CD4-positive, alpha-beta T cell treated with Interleukin-17A for 4 hours (primary cell): ENCODE results near the gene EPB41.
"Not testable (repeated sequence)": the region's sequence is repeated elsewhere in the genome, so short reads cannot be mapped to it uniquely, and the experiment has no call there.

Experiments used
- DNase-seq: peaks from one replicate; pipeline ENCODE4 v3.0.0-alpha.2; 2020; ENCODE audit warnings: mixed read lengths

Gene EPB41

GRCh38 chr1:29117381-29117780 is 203.0 kb downstream of the EPB41 start:
- DNase-seq = no peak

GRCh38 chr1:29119121-29119929 is 205.0 kb downstream of the EPB41 start:
- DNase-seq = no peak

- DNase-seq = no peak
Measured at GRCh38 chr1:29120367-29120766, 206.0 kb downstream of the EPB41 start.

- DNase-seq = peak; percentile 71
Measured at GRCh38 chr1:29120947-29121485, 206.6 kb downstream of the EPB41 start.

GRCh38 chr1:29121516-29121935 is 207.2 kb downstream of the EPB41 start:
- DNase-seq = no peak

GRCh38 chr1:29121936-29122681 is 207.7 kb downstream of the EPB41 start:
- DNase-seq = no peak

GRCh38 chr1:29122682-29123052 is 208.3 kb downstream of the EPB41 start:
- no peak for DNase-seq

GRCh38 chr1:29123053-29123886 is 208.9 kb downstream of the EPB41 start:
- peak; percentile 16 for DNase-seq

- peak; percentile 9 for DNase-seq
Measured at GRCh38 chr1:29123887-29124365, 209.6 kb downstream of the EPB41 start, which contains the start of gene TMEM200B. Gene TMEM200B (minus strand): TSS chr1:29123903. CDS start chr1:29121828, 2,075 bp downstream.

- DNase-seq = peak; percentile 62
Measured at GRCh38 chr1:29124366-29125236, 210.2 kb downstream of the EPB41 start.

GRCh38 chr1:29125237-29125641 is 210.9 kb downstream of the EPB41 start:
- DNase-seq = no peak

- DNase-seq = no peak
Measured at GRCh38 chr1:29125788-29126187, 211.4 kb downstream of the EPB41 start.

GRCh38 chr1:29126198-29126597 is 211.8 kb downstream of the EPB41 start:
- DNase-seq = no peak

GRCh38 chr1:29128739-29129138 is 214.4 kb downstream of the EPB41 start:
- DNase-seq = no peak

- no peak for DNase-seq
Measured at GRCh38 chr1:29129916-29130315, 215.5 kb downstream of the EPB41 start.

GRCh38 chr1:29131056-29131455 is 216.7 kb downstream of the EPB41 start:
- DNase-seq = not testable (repeated sequence)

GRCh38 chr1:29133861-29134694 is 219.7 kb downstream of the EPB41 start:
- DNase-seq = no peak

- no peak for DNase-seq
Measured at GRCh38 chr1:29134695-29135028, 220.3 kb downstream of the EPB41 start.

GRCh38 chr1:29136391-29136915 is 222.1 kb downstream of the EPB41 start:
- no peak for DNase-seq

GRCh38 chr1:29142714-29143113 is 228.3 kb downstream of the EPB41 start:
- no peak for DNase-seq

- DNase-seq = no peak
Measured at GRCh38 chr1:29144178-29144577, 229.8 kb downstream of the EPB41 start.
